ENCODE measurements around the gene BCL2L15.

- TF ChIP-seq, protein P1, sequence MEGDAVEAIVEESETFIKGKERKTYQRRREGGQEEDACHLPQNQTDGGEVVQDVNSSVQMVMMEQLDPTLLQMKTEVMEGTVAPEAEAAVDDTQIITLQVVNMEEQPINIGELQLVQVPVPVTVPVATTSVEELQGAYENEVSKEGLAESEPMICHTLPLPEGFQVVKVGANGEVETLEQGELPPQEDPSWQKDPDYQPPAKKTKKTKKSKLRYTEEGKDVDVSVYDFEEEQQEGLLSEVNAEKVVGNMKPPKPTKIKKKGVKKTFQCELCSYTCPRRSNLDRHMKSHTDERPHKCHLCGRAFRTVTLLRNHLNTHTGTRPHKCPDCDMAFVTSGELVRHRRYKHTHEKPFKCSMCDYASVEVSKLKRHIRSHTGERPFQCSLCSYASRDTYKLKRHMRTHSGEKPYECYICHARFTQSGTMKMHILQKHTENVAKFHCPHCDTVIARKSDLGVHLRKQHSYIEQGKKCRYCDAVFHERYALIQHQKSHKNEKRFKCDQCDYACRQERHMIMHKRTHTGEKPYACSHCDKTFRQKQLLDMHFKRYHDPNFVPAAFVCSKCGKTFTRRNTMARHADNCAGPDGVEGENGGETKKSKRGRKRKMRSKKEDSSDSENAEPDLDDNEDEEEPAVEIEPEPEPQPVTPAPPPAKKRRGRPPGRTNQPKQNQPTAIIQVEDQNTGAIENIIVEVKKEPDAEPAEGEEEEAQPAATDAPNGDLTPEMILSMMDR (IDR thresholded peaks at IDR 0.05) = no peak
- no peak for TF ChIP-seq POLR2A (IDR thresholded peaks at IDR 0.05)
- peak in 1 of 2 donors; percentile 41 for TF ChIP-seq POLR2AphosphoS5 (IDR thresholded peaks at IDR 0.05)
- no peak for TF ChIP-seq EP300 (IDR thresholded peaks at IDR 0.05)
These were observed 15.0 kb downstream of the BCL2L15 start for GRCh38 chr1:113872219-113872935.

Data from upper lobe of left lung (tissue), 4 donors.